WTC11 (cell line): ENCODE results near the gene MID1. TPM values are rescaled to one million over a fixed set of nuclear protein-coding genes. Genes with fewer than 3 reads are reported as not detected.
A peak's percentile ranks its signal among the peaks of the same experiment; 100 is the strongest.

ENCODE experiments used
- ATAC-seq: fragments of 200-7000 bp; cut with Tn5 transposase; 2 replicates; pipeline ENCODE4 v1.10.0; 2021; ENCODE audit warnings: mild to moderate bottlenecking, moderate library complexity
- CTCF ChIA-PET: fragments of 300-600 bp; sonication (Branson Sonifier 250); formaldehyde crosslinking; loops from one replicate; lab custom pipeline; 2021; ENCODE audit warnings: antibody characterized with exemption; lab: Charles Lee
- POLR2A ChIA-PET: fragments of 350-600 bp; sonication (Branson Sonifier 250); formaldehyde crosslinking; loops from one replicate; lab custom pipeline; 2021; ENCODE audit warnings: antibody characterized with exemption; lab: Charles Lee
- DNase-seq: peaks from one replicate; pipeline ENCODE4 v3.0.0; 2021; ENCODE audit warnings: low spot score
- H3K27ac Mint-ChIP-seq: 2 replicates; pipeline ENCODE4 v1.8.0; 2021; ENCODE audit warnings: mixed read lengths
- H3K27me3 Mint-ChIP-seq: 2 replicates; pipeline ENCODE4 v1.8.0; 2021; ENCODE audit warnings: low read depth, mild to moderate bottlenecking, moderate library complexity, mixed read lengths
- H3K36me3 Mint-ChIP-seq: 2 replicates; pipeline ENCODE4 v1.8.0; 2021; ENCODE audit warnings: mixed read lengths
- H3K4me1 Mint-ChIP-seq: 2 replicates; pipeline ENCODE4 v1.8.0; 2022; ENCODE audit warnings: mixed read lengths
- H3K4me3 Mint-ChIP-seq: 2 replicates; pipeline ENCODE4 v1.8.0; 2021; ENCODE audit warnings: mild to moderate bottlenecking, moderate library complexity, mixed read lengths
- H3K9me3 Mint-ChIP-seq: 2 replicates; pipeline ENCODE4 v1.8.0; 2021; ENCODE audit warnings: mixed read lengths
- ATF1 ChIP-seq: sonication (generic); formaldehyde crosslinking; IDR thresholded peaks from 2 replicates; pipeline ENCODE4 v1.8.1; 2023; ENCODE audit warnings: mild to moderate bottlenecking, moderate library complexity, missing genetic modification reagents
- ATF3 ChIP-seq: sonication (generic); formaldehyde crosslinking; conservative IDR thresholded peaks from 2 replicates; pipeline ENCODE4 v1.8.1; 2022; ENCODE audit warnings: mild to moderate bottlenecking, missing genetic modification reagents
- CREM ChIP-seq: sonication (generic); formaldehyde crosslinking; IDR thresholded peaks from 2 replicates; pipeline ENCODE4 v1.8.1; 2022; ENCODE audit warnings: mild to moderate bottlenecking, missing genetic modification reagents, moderate library complexity
- EMX1 ChIP-seq: fragments of 250-450 bp; sonication (Bioruptor Pico); IDR thresholded peaks from 2 replicates; pipeline ENCODE4 v1.8.0; 2021; ENCODE audit warnings: mild to moderate bottlenecking
- ETV6 ChIP-seq: sonication (generic); formaldehyde crosslinking; IDR thresholded peaks from 2 replicates; pipeline ENCODE4 v1.8.1; 2022; ENCODE audit warnings: mild to moderate bottlenecking, missing genetic modification reagents
- FOXJ3 ChIP-seq: sonication (generic); formaldehyde crosslinking; IDR thresholded peaks from 2 replicates; pipeline ENCODE4 v1.9.0; 2021; ENCODE audit warnings: missing genetic modification reagents, mild to moderate bottlenecking, borderline replicate concordance
- FOXP1 ChIP-seq: sonication (generic); formaldehyde crosslinking; IDR thresholded peaks from 2 replicates; pipeline ENCODE4 v1.8.0; 2022; ENCODE audit warnings: missing genetic modification reagents, mild to moderate bottlenecking, moderate library complexity, borderline replicate concordance
- GABPB1 ChIP-seq: sonication (generic); formaldehyde crosslinking; IDR thresholded peaks from 2 replicates; pipeline ENCODE4 v1.8.1; 2023; ENCODE audit warnings: mild to moderate bottlenecking, missing genetic modification reagents
- JAZF1 ChIP-seq: fragments of 250-450 bp; sonication (Bioruptor Pico); IDR thresholded peaks from 2 replicates; pipeline ENCODE4 v1.9.0; 2021; ENCODE audit warnings: moderate library complexity, mild to moderate bottlenecking, inconsistent platforms
- JUN ChIP-seq: sonication (generic); formaldehyde crosslinking; IDR thresholded peaks from 2 replicates; pipeline ENCODE4 v1.8.0; 2023; ENCODE audit warnings: mild to moderate bottlenecking, missing genetic modification reagents
- MXD4 ChIP-seq: fragments of 250-450 bp; sonication (Bioruptor Pico); IDR thresholded peaks from 2 replicates; pipeline ENCODE4 v1.8.0; 2021; ENCODE audit warnings: mild to moderate bottlenecking, moderate library complexity, borderline replicate concordance
- MYBL2 ChIP-seq: sonication (generic); formaldehyde crosslinking; IDR thresholded peaks from 2 replicates; pipeline ENCODE4 v1.8.1; 2023; ENCODE audit warnings: mild to moderate bottlenecking, moderate library complexity, missing genetic modification reagents
- OVOL2 ChIP-seq: fragments of 250-450 bp; sonication (Bioruptor Pico); IDR thresholded peaks from 2 replicates; pipeline ENCODE4 v1.9.0; 2021; ENCODE audit warnings: mild to moderate bottlenecking, borderline replicate concordance
- RELA ChIP-seq: sonication (generic); formaldehyde crosslinking; IDR thresholded peaks from 2 replicates; pipeline ENCODE4 v1.8.1; 2022; ENCODE audit warnings: missing genetic modification reagents, mild to moderate bottlenecking, borderline replicate concordance
- SOX15 ChIP-seq: fragments of 250-450 bp; sonication (Bioruptor Pico); IDR thresholded peaks from 2 replicates; pipeline ENCODE4 v1.9.0; 2021; ENCODE audit warnings: mild to moderate bottlenecking
- STAT6 ChIP-seq: sonication (generic); formaldehyde crosslinking; conservative IDR thresholded peaks from 2 replicates; pipeline ENCODE4 v1.8.1; 2023; ENCODE audit warnings: mild to moderate bottlenecking, low read depth, missing genetic modification reagents, moderate library complexity
- TEAD1 ChIP-seq: sonication (generic); formaldehyde crosslinking; IDR thresholded peaks from 2 replicates; pipeline ENCODE4 v1.8.0; 2022; ENCODE audit warnings: mild to moderate bottlenecking, missing genetic modification reagents
- USF2 ChIP-seq: sonication (generic); formaldehyde crosslinking; IDR thresholded peaks from 2 replicates; pipeline ENCODE4 v1.8.1; 2023; ENCODE audit warnings: mild to moderate bottlenecking, missing genetic modification reagents, moderate library complexity
- ZNF138 ChIP-seq: sonication (generic); formaldehyde crosslinking; conservative IDR thresholded peaks from 2 replicates; pipeline ENCODE4 v1.8.1; 2022; ENCODE audit warnings: mild to moderate bottlenecking, moderate library complexity, missing genetic modification reagents
- ZNF219 ChIP-seq: sonication (generic); formaldehyde crosslinking; IDR thresholded peaks from 2 replicates; pipeline ENCODE4 v1.8.0; 2023; ENCODE audit warnings: missing genetic modification reagents, mild to moderate bottlenecking, borderline replicate concordance
- ZNF232 ChIP-seq: sonication (generic); formaldehyde crosslinking; IDR thresholded peaks from 2 replicates; pipeline ENCODE4 v1.8.0; 2022; ENCODE audit warnings: mild to moderate bottlenecking, missing genetic modification reagents
- ZNF281 ChIP-seq: sonication (generic); formaldehyde crosslinking; IDR thresholded peaks from 2 replicates; pipeline ENCODE4 v1.8.0; 2023; ENCODE audit warnings: mild to moderate bottlenecking, missing genetic modification reagents
- ZNF317 ChIP-seq: sonication (generic); formaldehyde crosslinking; IDR thresholded peaks from 2 replicates; pipeline ENCODE4 v1.8.1; 2023; ENCODE audit warnings: low read depth, mild to moderate bottlenecking, moderate library complexity, missing genetic modification reagents, borderline replicate concordance
- ZNF416 ChIP-seq: fragments of 250-450 bp; sonication (Bioruptor Pico); IDR thresholded peaks from 2 replicates; pipeline ENCODE4 v1.9.0; 2021; ENCODE audit warnings: mild to moderate bottlenecking, inconsistent platforms
- total RNA-seq: library from RNA; stranded (reverse); gene quantifications from 3 replicates; pipeline ENCODE4 v1.2.3, GENCODE V29; 2021

MID1 gene
- total RNA-seq, 1 experiment from 2014 or later: 52.2 TPM

- POLR2A ChIA-PET: no interaction called here
- H3K27ac Mint-ChIP-seq: no peak overlapping the region
Observed at GRCh38 chrX:10598540-10598939, 21.8 kb downstream of the MID1 start.

GRCh38 chrX:10597871-10598270, 22.5 kb downstream of the MID1 start:
- DNase-seq (peak; percentile 25), ATAC-seq (peak; percentile 78)
- CTCF ChIA-PET: interaction anchor here (0.6 to 1.7 kb wide), 8 partner anchors 11 to 408 kb away, joined by 3 to 10 read pairs (median 5); no protein-coding TSS in a partner anchor
- Mint-ChIP-seq H3K4me1 (peaks cover 53% of the 10 kb centered on the region), H3K4me3 (no peak overlapping the region), H3K27ac (no peak overlapping the region), H3K36me3 (no peaks in the 10 kb centered on the region), H3K9me3 (no peaks in the 10 kb centered on the region), H3K27me3 (no peaks in the 10 kb centered on the region)
- TF ChIP-seq JUN (CRISPR knock-in tag): no peak
- TF ChIP-seq ETV6 (CRISPR knock-in tag): no peak
- no peak for TF ChIP-seq FOXJ3 (CRISPR knock-in tag)
- no peak for TF ChIP-seq EMX1 (CRISPR knock-in tag)
- no peak for TF ChIP-seq STAT6 (CRISPR knock-in tag)
- POLR2A ChIA-PET: no interaction called here

More at GRCh38 chrX:10598540-10598939, 21.8 kb downstream of the MID1 start:
- CTCF ChIA-PET: interaction anchor here (0.9 to 1.7 kb wide), 7 partner anchors 16 to 408 kb away, joined by 3 to 10 read pairs (median 6); no protein-coding TSS in a partner anchor
- H3K27me3 Mint-ChIP-seq: no peaks in the 10 kb centered on the region
- no peaks in the 10 kb centered on the region for H3K9me3 Mint-ChIP-seq
- peaks cover 53% of the 10 kb centered on the region for H3K4me1 Mint-ChIP-seq
- no peak for ATAC-seq
- no peak for DNase-seq
- TF ChIP-seq ZNF138 (CRISPR knock-in tag) (no peak), FOXP1 (no peak), ATF3 (no peak), CREM (CRISPR knock-in tag) (no peak), ZNF317 (CRISPR knock-in tag) (no peak), TEAD1 (CRISPR knock-in tag) (no peak), JAZF1 (CRISPR knock-in tag) (no peak), ZNF281 (no peak)
- no peak overlapping the region for H3K4me3 Mint-ChIP-seq
- H3K36me3 Mint-ChIP-seq: no peaks in the 10 kb centered on the region

GRCh38 chrX:10591363-10592335, 28.7 kb downstream of the MID1 start:
- Mint-ChIP-seq H3K9me3 (no peaks in the 10 kb centered on the region), H3K36me3 (peaks cover 5% of the 10 kb centered on the region; the same call in 1 of the 2 replicates), H3K27ac (no peak overlapping the region), H3K4me1 (peaks cover 50% of the 10 kb centered on the region), H3K27me3 (no peaks in the 10 kb centered on the region), H3K4me3 (no peak overlapping the region)
- DNase-seq (no peak), ATAC-seq (no peak)
- POLR2A ChIA-PET: no interaction called here
- CTCF ChIA-PET: interaction anchor here (0.7 kb wide), 1 partner anchor 431 kb away, joined by 5 read pairs; no protein-coding TSS in a partner anchor
- TF ChIP-seq ZNF232 (CRISPR knock-in tag): no peak
- no peak for TF ChIP-seq ETV6 (CRISPR knock-in tag)
- no peak for TF ChIP-seq MYBL2 (CRISPR knock-in tag)
- TF ChIP-seq MXD4 (CRISPR knock-in tag): no peak
- TF ChIP-seq USF2 (CRISPR knock-in tag): no peak
- no peak for TF ChIP-seq ZNF416 (CRISPR knock-in tag)
- no peak for TF ChIP-seq OVOL2 (CRISPR knock-in tag)
- no peak for TF ChIP-seq ZNF138 (CRISPR knock-in tag)
- TF ChIP-seq ZNF219 (CRISPR knock-in tag): no peak
- TF ChIP-seq ATF1 (CRISPR knock-in tag): no peak
- TF ChIP-seq GABPB1 (CRISPR knock-in tag): no peak
- TF ChIP-seq SOX15: no peak
- no peak for TF ChIP-seq RELA (CRISPR knock-in tag)
